AG04450 (cell line): ENCODE data around the gene CPVL. TPM values are rescaled to one million over a fixed set of nuclear protein-coding genes. Genes with fewer than 3 reads are reported as not detected.

Experiments
- CTCF ChIA-PET: fragments of 300-600, 350-600 bp; formaldehyde crosslinking; extraction: SDS; loops from one replicate; lab custom pipeline; 2022; ENCODE audit warnings: antibody characterized with exemption, inconsistent platforms; lab: Charles Lee
- POLR2A ChIA-PET: fragments of 350-600 bp; formaldehyde crosslinking; extraction: SDS; loops from one replicate; lab custom pipeline; 2021; ENCODE audit warnings: antibody characterized with exemption, inconsistent platforms; lab: Yijun Ruan, JAX
- DNase-seq: peaks from one replicate; pipeline ENCODE4 v3.0.0-alpha.2; 2011; ENCODE audit warnings: low read depth, low spot score
- H3K27ac ChIP-seq: one replicate; pipeline ENCODE4 v1.5.1; 2012; ENCODE audit warnings: low read depth, low read length, control low read depth
- H3K27me3 ChIP-seq: one replicate; pipeline ENCODE4 v1.6.0; 2012; ENCODE audit warnings: low read length; ENCODE audit not compliant: control insufficient read depth, insufficient read depth
- H3K4me3 ChIP-seq: 2 replicates; pipeline ENCODE4 v1.5.1; 2011; ENCODE audit warnings: mild to moderate bottlenecking, low read depth, low read length, control low read depth
- H3K9me3 ChIP-seq: 2 replicates; pipeline ENCODE4 v1.5.1; 2012; ENCODE audit warnings: low read length; ENCODE audit not compliant: control insufficient read depth, insufficient read depth
- polyA plus RNA-seq: library from polyadenylated mRNA; depleted of rRNA; stranded (reverse); fragments of >200 nt; gene quantifications from 2 replicates; pipeline ENCODE4 v1.2.3, GENCODE V29; 2011
- TF ChIP-seq, protein P1 (sequence below): IDR thresholded peaks from 2 replicates; pipeline ENCODE4 v1.5.1; 2011; ENCODE audit warnings: low read depth, low read length, control low read depth, inconsistent platforms

Gene CPVL
- polyA plus RNA-seq, 1 experiment = not detected

- H3K27me3 ChIP-seq = peaks cover 2% of the 10 kb centered on the region
- ChIA-PET POLR2A (no interaction called here), CTCF (interaction anchor here (1.6 kb wide), 1 partner anchor 66 kb away, joined by 7 read pairs; no protein-coding TSS in a partner anchor)
- DNase-seq = no peak
- H3K9me3 ChIP-seq = no peaks in the 10 kb centered on the region
- no peak overlapping the region for H3K4me3 ChIP-seq
- TF ChIP-seq, protein P1, sequence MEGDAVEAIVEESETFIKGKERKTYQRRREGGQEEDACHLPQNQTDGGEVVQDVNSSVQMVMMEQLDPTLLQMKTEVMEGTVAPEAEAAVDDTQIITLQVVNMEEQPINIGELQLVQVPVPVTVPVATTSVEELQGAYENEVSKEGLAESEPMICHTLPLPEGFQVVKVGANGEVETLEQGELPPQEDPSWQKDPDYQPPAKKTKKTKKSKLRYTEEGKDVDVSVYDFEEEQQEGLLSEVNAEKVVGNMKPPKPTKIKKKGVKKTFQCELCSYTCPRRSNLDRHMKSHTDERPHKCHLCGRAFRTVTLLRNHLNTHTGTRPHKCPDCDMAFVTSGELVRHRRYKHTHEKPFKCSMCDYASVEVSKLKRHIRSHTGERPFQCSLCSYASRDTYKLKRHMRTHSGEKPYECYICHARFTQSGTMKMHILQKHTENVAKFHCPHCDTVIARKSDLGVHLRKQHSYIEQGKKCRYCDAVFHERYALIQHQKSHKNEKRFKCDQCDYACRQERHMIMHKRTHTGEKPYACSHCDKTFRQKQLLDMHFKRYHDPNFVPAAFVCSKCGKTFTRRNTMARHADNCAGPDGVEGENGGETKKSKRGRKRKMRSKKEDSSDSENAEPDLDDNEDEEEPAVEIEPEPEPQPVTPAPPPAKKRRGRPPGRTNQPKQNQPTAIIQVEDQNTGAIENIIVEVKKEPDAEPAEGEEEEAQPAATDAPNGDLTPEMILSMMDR = no peak
- no peak overlapping the region for H3K27ac ChIP-seq
Measured at GRCh38 chr7:29039821-29040578, 106.3 kb downstream of the CPVL start.

DNA sequence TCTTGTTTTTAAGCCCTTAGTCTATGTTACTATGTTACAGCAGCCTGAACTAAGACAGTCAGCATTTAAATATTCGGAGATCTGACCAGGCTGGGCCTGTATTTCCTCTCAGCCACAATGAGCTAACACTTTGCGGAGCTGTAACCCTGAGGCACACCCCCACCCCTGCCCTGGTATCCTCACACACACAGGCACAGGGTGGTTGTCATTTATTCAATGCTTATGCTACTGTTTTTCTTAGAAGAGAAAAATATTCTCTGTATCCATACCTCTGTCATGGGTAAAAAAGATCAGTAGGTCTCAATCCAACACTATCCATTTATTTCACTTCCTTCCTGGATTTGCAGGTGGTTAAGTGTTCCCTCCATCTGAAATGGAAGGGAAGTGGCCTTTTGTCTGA lies 107.9 kb downstream of the CPVL start:
- no peaks in the 10 kb centered on the region for H3K27me3 ChIP-seq
- H3K9me3 ChIP-seq = no peaks in the 10 kb centered on the region
- H3K27ac ChIP-seq = no peak overlapping the region
- ChIA-PET CTCF (interaction anchor here (0.6 kb wide), 1 partner anchor 42 kb away, joined by 3 read pairs; no protein-coding TSS in a partner anchor), POLR2A (no interaction called here)
- TF ChIP-seq, protein P1 = no peak
- DNase-seq = no peak
- no peak overlapping the region for H3K4me3 ChIP-seq

GRCh38 chr7:29035044-29035740 lies 111.1 kb downstream of the CPVL start:
- H3K9me3 ChIP-seq = no peaks in the 10 kb centered on the region
- ChIA-PET CTCF (interaction anchor here (0.7 kb wide), 1 partner anchor 72 kb away, joined by 3 read pairs; no protein-coding TSS in a partner anchor), POLR2A (no interaction called here)
- no peak overlapping the region for H3K27ac ChIP-seq
- H3K4me3 ChIP-seq = no peak overlapping the region
- no peaks in the 10 kb centered on the region for H3K27me3 ChIP-seq
- TF ChIP-seq, protein P1 = no peak
- no peak for DNase-seq

DNA sequence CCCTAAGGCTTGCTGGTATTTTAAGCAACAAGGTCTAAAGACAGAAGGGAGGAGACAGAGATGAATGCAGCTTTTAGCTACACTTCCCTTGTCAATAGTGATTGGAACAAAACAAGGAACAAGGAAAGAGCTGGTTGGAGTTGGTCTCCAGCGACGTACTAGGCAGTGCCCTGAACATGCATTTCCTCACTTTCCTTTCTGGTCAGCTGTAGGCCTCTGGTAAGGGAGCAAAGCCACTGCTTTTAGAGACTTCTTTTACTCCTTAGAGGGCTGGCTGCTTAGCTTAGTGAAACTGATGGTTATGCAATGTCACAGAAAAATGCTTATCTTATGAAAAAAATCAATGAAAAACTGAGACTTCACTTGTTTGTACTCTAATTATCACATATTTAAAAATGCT lies 112.8 kb downstream of the CPVL start:
- Histone ChIP-seq H3K27me3 (no peaks in the 10 kb centered on the region), H3K4me3 (no peak overlapping the region), H3K9me3 (no peaks in the 10 kb centered on the region), H3K27ac (no peak overlapping the region)
- DNase-seq = no peak
- TF ChIP-seq, protein P1 = no peak
- POLR2A ChIA-PET = no interaction called here
- CTCF ChIA-PET = interaction anchor here (1.5 to 2.5 kb wide), 2 partner anchors 106 to 112 kb away, joined by 5 to 10 read pairs; no protein-coding TSS in a partner anchor

DNA sequence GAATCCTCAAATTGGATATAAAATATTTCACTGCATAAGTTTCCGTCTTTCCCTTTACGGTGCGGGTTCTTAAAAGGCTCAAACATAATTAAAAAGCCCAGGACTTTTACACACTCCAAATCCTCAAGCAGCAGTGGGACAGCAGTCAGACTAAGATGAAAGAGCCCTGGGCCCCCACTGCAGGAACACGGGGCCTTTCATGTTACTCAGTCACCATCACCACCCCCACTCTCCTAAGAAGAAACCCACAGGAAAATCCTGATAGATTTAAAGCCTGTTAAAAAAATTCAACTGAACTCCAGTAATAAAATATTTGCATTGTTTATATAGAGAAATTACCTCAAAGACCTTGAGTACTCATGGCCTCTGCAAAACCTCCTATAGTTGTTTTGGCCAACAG lies 114.2 kb downstream of the CPVL start:
- no peak overlapping the region for H3K27ac ChIP-seq
- H3K9me3 ChIP-seq = no peaks in the 10 kb centered on the region
- ChIA-PET CTCF (interaction anchor here (2.5 kb wide), 1 partner anchor 110 kb away, joined by 10 read pairs; no protein-coding TSS in a partner anchor), POLR2A (no interaction called here)
- DNase-seq = no peak
- TF ChIP-seq, protein P1 = no peak
- no peak overlapping the region for H3K4me3 ChIP-seq
- no peaks in the 10 kb centered on the region for H3K27me3 ChIP-seq
